SK-N-SH (cell line): ENCODE data around the gene P2RY14. TPM values are rescaled to one million over a fixed set of nuclear protein-coding genes. Genes with fewer than 3 reads are reported as not detected.

Experiments used
- CTCF ChIA-PET: fragments of 300-600, 350-600 bp; formaldehyde crosslinking; extraction: SDS; loops from one replicate; lab custom pipeline; 2021; lab: Yijun Ruan, JAX
- POLR2A ChIA-PET: fragments of 350-600 bp; sonication (Branson Sonifier 250); formaldehyde crosslinking; extraction: SDS; loops from one replicate; lab custom pipeline; 2020; ENCODE audit warnings: antibody characterized with exemption, inconsistent platforms; lab: Yijun Ruan, JAX
- DNase-seq: peaks from one replicate; pipeline ENCODE4 v3.0.0; 2012
- H2AFZ ChIP-seq: fragments of 200-600 bp; sonication (generic); 2 replicates; pipeline ENCODE4 v1.8.1; 2016; ENCODE audit warnings: antibody characterized with exemption, mild to moderate bottlenecking, low read depth
- H3F3A ChIP-seq: fragments of 200-600 bp; sonication (generic); replicated peaks from 2 replicates; pipeline ENCODE3; 2016; ENCODE audit warnings: antibody characterized with exemption, mild to moderate bottlenecking; ENCODE audit not compliant: insufficient read depth
- H3K27ac ChIP-seq, 2 experiments: fragments of 200-500 bp in 1 of 2; fragments of 200-600 bp in 1 of 2; sonication (Bioruptor generic) in 1 of 2; sonication (generic), shearing (Covaris generic) in 1 of 2; 2 replicates each; pipeline versions ENCODE4 v1.5.1 to v1.6.1; 2014 to 2016; ENCODE audit warnings: low read depth in 2 of 2, inconsistent platforms in 1 of 2, low read length in 1 of 2, mild to moderate bottlenecking in 1 of 2, mixed read lengths in 1 of 2
- H3K27me3 ChIP-seq: fragments of 200-600 bp; sonication (generic), shearing (Covaris generic); 2 replicates; pipeline ENCODE4 v1.6.1; 2016; ENCODE audit warnings: mixed run types; ENCODE audit not compliant: insufficient read depth
- H3K36me3 ChIP-seq, 2 experiments: fragments of 200-500 bp in 1 of 2; fragments of 200-600 bp in 1 of 2; sonication (Bioruptor generic) in 1 of 2; sonication (generic) in 1 of 2; replicated peaks in 1 of 2; 2 replicates each; pipeline versions ENCODE3 to v1.5.1; 2014 to 2016; ENCODE audit warnings: low read length in 1 of 2, mild to moderate bottlenecking in 1 of 2; ENCODE audit not compliant: insufficient read depth in 2 of 2, control insufficient read depth in 1 of 2
- H3K4me1 ChIP-seq, 2 experiments: fragments of 200-500 bp in 1 of 2; fragments of 200-600 bp in 1 of 2; sonication (Bioruptor generic) in 1 of 2; sonication (generic), shearing (Covaris generic) in 1 of 2; 2 replicates each; pipeline versions ENCODE4 v1.5.1 to v1.6.1; 2014 to 2016; ENCODE audit warnings: low read depth in 1 of 2, low read length in 1 of 2, mixed run types in 1 of 2; ENCODE audit not compliant: insufficient read depth in 2 of 2, control insufficient read depth in 1 of 2
- H3K4me2 ChIP-seq: fragments of 200-600 bp; sonication (generic), shearing (Covaris generic); 2 replicates; pipeline ENCODE4 v1.6.1; 2017; ENCODE audit warnings: mixed run types
- H3K4me3 ChIP-seq, 2 experiments: fragments of 200-500 bp in 1 of 2; fragments of 200-600 bp in 1 of 2; sonication (Bioruptor generic) in 1 of 2; sonication (generic), shearing (Covaris generic) in 1 of 2; 2 replicates each; pipeline versions ENCODE4 v1.5.1 to v1.8.1; 2014 to 2016; ENCODE audit warnings: low read depth in 2 of 2, inconsistent platforms in 1 of 2, low read length in 1 of 2, mild to moderate bottlenecking in 1 of 2, mixed read lengths in 1 of 2, moderate library complexity in 1 of 2
- H3K79me2 ChIP-seq: fragments of 200-600 bp; sonication (generic); 2 replicates; pipeline ENCODE4 v1.8.1; 2017; ENCODE audit warnings: mild to moderate bottlenecking; ENCODE audit not compliant: insufficient read depth
- H3K9ac ChIP-seq: fragments of 200-600 bp; sonication (generic); 2 replicates; pipeline ENCODE4 v1.6.1; 2017; ENCODE audit warnings: mixed run types
- H3K9me2 ChIP-seq: fragments of 200-600 bp; sonication (generic); 2 replicates; pipeline ENCODE4 v1.6.1; 2017; ENCODE audit warnings: mixed run types
- H3K9me3 ChIP-seq: fragments of 200-600 bp; sonication (generic); 2 replicates; pipeline ENCODE4 v1.6.1; 2017; ENCODE audit warnings: mixed run types, mild to moderate bottlenecking, moderate library complexity
- H4K20me1 ChIP-seq: fragments of 200-600 bp; sonication (generic); 2 replicates; pipeline ENCODE4 v1.6.1; 2017; ENCODE audit warnings: mild to moderate bottlenecking, mixed run types; ENCODE audit not compliant: insufficient read depth
- CTCF ChIP-seq: fragments of 200-600 bp; sonication (generic); IDR thresholded peaks from 2 replicates; pipeline ENCODE4 v1.6.1; 2017; ENCODE audit warnings: antibody characterized with exemption, mild to moderate bottlenecking, moderate library complexity
- ELF1 ChIP-seq: IDR thresholded peaks from 2 replicates; pipeline ENCODE4 v1.4.0; 2012
- EP300 ChIP-seq, 2 experiments: IDR thresholded peaks; 2 replicates each; pipeline versions ENCODE4 v1.4.0 to v1.6.1; 2012; ENCODE audit warnings: borderline replicate concordance in 1 of 2, low read depth in 1 of 2, low read length in 1 of 2
- FOXJ3 ChIP-seq: sonication (generic); formaldehyde crosslinking; IDR thresholded peaks from 2 replicates; pipeline ENCODE4 v1.5.1; 2020; ENCODE audit warnings: mild to moderate bottlenecking, missing genetic modification reagents
- FOXM1 ChIP-seq: IDR thresholded peaks from 2 replicates; pipeline ENCODE4 v1.4.0; 2012; ENCODE audit warnings: low read depth, mild to moderate bottlenecking
- GABPA ChIP-seq: IDR thresholded peaks from 2 replicates; pipeline ENCODE4 v1.4.0; 2012; ENCODE audit warnings: low read depth, mild to moderate bottlenecking
- GATA2 ChIP-seq: sonication (generic); formaldehyde crosslinking; IDR thresholded peaks from 2 replicates; pipeline ENCODE4 v1.5.0; 2020; ENCODE audit warnings: mild to moderate bottlenecking, missing genetic modification reagents
- IRF3 ChIP-seq: fragments of 150-350 bp; IDR thresholded peaks from 2 replicates; pipeline ENCODE4 v1.6.1; 2016; ENCODE audit warnings: mild to moderate bottlenecking, low read depth, low read length
- MXI1 ChIP-seq: IDR thresholded peaks from 2 replicates; pipeline ENCODE4 v1.6.1; 2012; ENCODE audit warnings: mild to moderate bottlenecking, low read depth, low read length, improper control_type of control experiment
- NFIC ChIP-seq: IDR thresholded peaks from 2 replicates; pipeline ENCODE4 v1.4.0; 2012; ENCODE audit warnings: borderline replicate concordance
- RAD21 ChIP-seq: IDR thresholded peaks from 2 replicates; pipeline ENCODE4 v1.6.1; 2012; ENCODE audit warnings: mild to moderate bottlenecking, low read length
- RFX5 ChIP-seq: IDR thresholded peaks from 2 replicates; pipeline ENCODE4 v1.6.1; 2012; ENCODE audit warnings: mild to moderate bottlenecking, improper control_type of control experiment, low read length
- RXRA ChIP-seq: IDR thresholded peaks from 2 replicates; pipeline ENCODE4 v1.4.0; 2012; ENCODE audit warnings: low read depth, mild to moderate bottlenecking, borderline replicate concordance
- WGBS: methylation state at CpG from one replicate; pipeline ENCODE4 v1.1.6; 2017; ENCODE audit warnings: low lambda C conversion rate; 5-methylcytosine and 5-hydroxymethylcytosine counted together
- polyA plus RNA-seq, 3 experiments: library from polyadenylated mRNA; depleted of rRNA; stranded (reverse); fragments of >200 nt; gene quantifications; 2 replicates each; pipeline ENCODE4 v1.2.3, GENCODE V29; 2012
- TF ChIP-seq, protein P1 (sequence below): IDR thresholded peaks from 2 replicates; pipeline ENCODE4 v1.4.0; 2012; ENCODE audit warnings: low read depth, borderline replicate concordance

The P2RY14 gene
- polyA plus RNA-seq, 1 of the 3 experiments (the other 2 are of a cell fraction) = not detected

GRCh38 chr3:151182349-151183079 lies 95.8 kb downstream of the P2RY14 start:
- H4K20me1 ChIP-seq = no peaks in the 10 kb centered on the region
- no peak overlapping the region for H2AFZ ChIP-seq
- WGBS = 34% methylated on average over 5 of the region's 5 CpGs
- no peak overlapping the region for H3K27ac ChIP-seq
- ChIA-PET POLR2A (no interaction called here), CTCF (interaction anchor here (1.9 kb wide), 1 partner anchor 14 kb away, joined by 13 read pairs; no protein-coding TSS in a partner anchor)
- H3K79me2 ChIP-seq = no peaks in the 10 kb centered on the region
- DNase-seq = peak; percentile 24
- no peak overlapping the region for H3K9ac ChIP-seq
- H3K4me2 ChIP-seq = no peak overlapping the region
- H3K9me2 ChIP-seq = no peaks in the 10 kb centered on the region
- H3K4me3 ChIP-seq = no peak overlapping the region
- no peaks in the 10 kb centered on the region; the same call in 1 of the 2 replicates for H3K27me3 ChIP-seq
- H3K9me3 ChIP-seq = no peaks in the 10 kb centered on the region
- no peaks in the 10 kb centered on the region for H3K36me3 ChIP-seq
- no peaks in the 10 kb centered on the region for H3F3A ChIP-seq
- TF ChIP-seq FOXM1 (no peak), GATA2 (CRISPR knock-in tag) (peak; percentile 62)
- peaks cover 0 to 7% of the 10 kb centered on the region in 2 experiments; a peak in 2 of 4 replicates for H3K4me1 ChIP-seq

DNA sequence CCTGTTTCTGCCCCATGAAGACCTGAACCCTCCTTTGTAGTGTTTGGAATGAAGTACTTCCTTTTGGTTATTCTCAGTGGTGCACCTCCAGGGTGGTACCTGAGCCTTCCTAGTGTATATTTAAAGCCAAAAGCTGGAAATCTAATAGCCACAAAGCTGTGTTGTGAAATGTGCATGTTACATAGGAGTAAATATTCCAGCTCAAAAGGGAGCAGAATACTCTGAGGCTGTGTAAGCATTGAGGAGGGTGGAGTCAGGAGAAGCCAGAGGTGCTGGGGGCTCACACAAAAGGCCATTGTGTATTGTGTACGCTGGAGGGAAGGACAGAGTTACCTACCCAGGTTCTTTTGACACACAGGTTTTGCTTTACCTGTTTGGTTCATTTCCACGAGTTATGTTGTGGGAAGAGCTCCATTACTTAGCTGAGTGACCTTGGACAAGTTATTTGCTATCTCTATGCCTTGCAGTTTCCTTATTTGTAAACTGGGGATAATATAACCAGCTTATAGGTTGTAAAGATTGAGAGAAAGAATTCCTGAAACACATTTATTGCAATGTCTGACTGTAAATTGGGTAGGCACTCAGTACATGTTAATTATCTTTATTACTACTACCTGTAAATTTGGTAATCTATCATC lies 100.0 kb downstream of the P2RY14 start:
- Histone ChIP-seq H3K79me2 (no peaks in the 10 kb centered on the region), H3K9me2 (no peaks in the 10 kb centered on the region), H3K4me1 (peaks cover 0 to 7% of the 10 kb centered on the region in 2 experiments; a peak in 2 of 4 replicates), H3K27ac (no peak overlapping the region), H4K20me1 (no peaks in the 10 kb centered on the region), H3K4me3 (no peak overlapping the region), H3K4me2 (no peak overlapping the region), H2AFZ (no peak overlapping the region), H3K9ac (no peak overlapping the region), H3F3A (no peaks in the 10 kb centered on the region), H3K27me3 (no peaks in the 10 kb centered on the region; the same call in 1 of the 2 replicates), H3K9me3 (no peaks in the 10 kb centered on the region), H3K36me3 (no peaks in the 10 kb centered on the region)
- ChIA-PET POLR2A (no interaction called here), CTCF (interaction anchor here (1.0 to 3.2 kb wide), 4 partner anchors 10 to 104 kb away, joined by 3 to 22 read pairs (median 4); no protein-coding TSS in a partner anchor)
- no peak for DNase-seq
- TF ChIP-seq RXRA (no peak), GABPA (no peak), NFIC (no peak), RFX5 (no peak), MXI1 (no peak), GATA2 (CRISPR knock-in tag) (no peak)
- WGBS = 69% methylated on average over 2 of the region's 2 CpGs

DNA sequence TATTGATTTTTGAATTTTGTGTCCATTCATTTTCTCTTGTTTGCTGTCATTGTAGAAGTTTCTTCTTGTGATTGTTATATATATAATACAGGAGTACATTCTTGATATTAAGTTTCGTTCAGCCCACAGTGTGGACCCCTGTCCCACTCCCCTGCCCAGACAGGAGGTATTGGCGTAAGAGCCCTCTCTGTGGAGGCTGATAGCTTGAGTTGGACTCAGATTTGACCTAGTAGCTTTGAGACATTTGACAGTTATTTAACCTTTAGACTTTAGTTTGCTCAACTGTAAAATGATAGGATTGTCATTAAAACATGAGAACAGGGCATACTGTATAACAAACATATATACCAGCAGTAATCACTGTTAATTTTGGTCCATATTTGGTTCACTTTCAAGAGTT lies 102.4 kb downstream of the P2RY14 start:
- no peak overlapping the region for H3K27ac ChIP-seq
- ChIA-PET POLR2A (no interaction called here), CTCF (no interaction called here)
- H3K9me3 ChIP-seq = no peaks in the 10 kb centered on the region
- H3K4me3 ChIP-seq = no peak overlapping the region
- no peak for DNase-seq
- no peak overlapping the region for H3K4me2 ChIP-seq
- no peaks in the 10 kb centered on the region for H3K79me2 ChIP-seq
- H3K9ac ChIP-seq = no peak overlapping the region
- no peaks in the 10 kb centered on the region for H3F3A ChIP-seq
- no peaks in the 10 kb centered on the region for H4K20me1 ChIP-seq
- H3K36me3 ChIP-seq = no peaks in the 10 kb centered on the region
- H2AFZ ChIP-seq = no peak overlapping the region
- WGBS = 80% methylated on average over 2 of the region's 2 CpGs
- H3K27me3 ChIP-seq = no peaks in the 10 kb centered on the region; the same call in 1 of the 2 replicates
- TF ChIP-seq ELF1 (no peak), RAD21 (no peak), IRF3 (no peak), CTCF (no peak), FOXJ3 (CRISPR knock-in tag) (no peak), EP300 (IDR thresholded peaks at IDR 0.05; ENCODE audit: borderline replicate concordance in 1 of 2, low read depth in 1 of 2, low read length in 1 of 2) (no peak), RXRA (no peak)
- TF ChIP-seq, protein P1, sequence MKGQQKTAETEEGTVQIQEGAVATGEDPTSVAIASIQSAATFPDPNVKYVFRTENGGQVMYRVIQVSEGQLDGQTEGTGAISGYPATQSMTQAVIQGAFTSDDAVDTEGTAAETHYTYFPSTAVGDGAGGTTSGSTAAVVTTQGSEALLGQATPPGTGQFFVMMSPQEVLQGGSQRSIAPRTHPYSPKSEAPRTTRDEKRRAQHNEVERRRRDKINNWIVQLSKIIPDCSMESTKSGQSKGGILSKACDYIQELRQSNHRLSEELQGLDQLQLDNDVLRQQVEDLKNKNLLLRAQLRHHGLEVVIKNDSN = no peak
- H3K4me1 ChIP-seq = peaks cover 0 to 2% of the 10 kb centered on the region in 2 experiments; a peak in 2 of 4 replicates
- no peaks in the 10 kb centered on the region for H3K9me2 ChIP-seq
